HG03135 (cell line): ENCODE measurements around the gene PARD3B.

ENCODE experiments used
- ATAC-seq: cut with Tn5 transposase; IDR thresholded peaks from one replicate; pipeline ENCODE4 v1.9.1; 2021; ENCODE audit warnings: mild to moderate bottlenecking, moderate library complexity; ENCODE audit not compliant: unreplicated experiment

Gene PARD3B, protein sequence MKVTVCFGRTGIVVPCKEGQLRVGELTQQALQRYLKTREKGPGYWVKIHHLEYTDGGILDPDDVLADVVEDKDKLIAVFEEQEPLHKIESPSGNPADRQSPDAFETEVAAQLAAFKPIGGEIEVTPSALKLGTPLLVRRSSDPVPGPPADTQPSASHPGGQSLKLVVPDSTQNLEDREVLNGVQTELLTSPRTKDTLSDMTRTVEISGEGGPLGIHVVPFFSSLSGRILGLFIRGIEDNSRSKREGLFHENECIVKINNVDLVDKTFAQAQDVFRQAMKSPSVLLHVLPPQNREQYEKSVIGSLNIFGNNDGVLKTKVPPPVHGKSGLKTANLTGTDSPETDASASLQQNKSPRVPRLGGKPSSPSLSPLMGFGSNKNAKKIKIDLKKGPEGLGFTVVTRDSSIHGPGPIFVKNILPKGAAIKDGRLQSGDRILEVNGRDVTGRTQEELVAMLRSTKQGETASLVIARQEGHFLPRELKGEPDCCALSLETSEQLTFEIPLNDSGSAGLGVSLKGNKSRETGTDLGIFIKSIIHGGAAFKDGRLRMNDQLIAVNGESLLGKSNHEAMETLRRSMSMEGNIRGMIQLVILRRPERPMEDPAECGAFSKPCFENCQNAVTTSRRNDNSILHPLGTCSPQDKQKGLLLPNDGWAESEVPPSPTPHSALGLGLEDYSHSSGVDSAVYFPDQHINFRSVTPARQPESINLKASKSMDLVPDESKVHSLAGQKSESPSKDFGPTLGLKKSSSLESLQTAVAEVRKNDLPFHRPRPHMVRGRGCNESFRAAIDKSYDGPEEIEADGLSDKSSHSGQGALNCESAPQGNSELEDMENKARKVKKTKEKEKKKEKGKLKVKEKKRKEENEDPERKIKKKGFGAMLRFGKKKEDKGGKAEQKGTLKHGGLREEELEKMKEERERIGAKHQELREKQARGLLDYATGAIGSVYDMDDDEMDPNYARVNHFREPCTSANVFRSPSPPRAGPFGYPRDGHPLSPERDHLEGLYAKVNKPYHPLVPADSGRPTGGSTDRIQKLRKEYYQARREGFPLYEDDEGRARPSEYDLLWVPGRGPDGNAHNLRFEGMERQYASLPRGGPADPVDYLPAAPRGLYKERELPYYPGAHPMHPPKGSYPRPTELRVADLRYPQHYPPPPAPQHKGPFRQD (N-terminal part only)

DNA sequence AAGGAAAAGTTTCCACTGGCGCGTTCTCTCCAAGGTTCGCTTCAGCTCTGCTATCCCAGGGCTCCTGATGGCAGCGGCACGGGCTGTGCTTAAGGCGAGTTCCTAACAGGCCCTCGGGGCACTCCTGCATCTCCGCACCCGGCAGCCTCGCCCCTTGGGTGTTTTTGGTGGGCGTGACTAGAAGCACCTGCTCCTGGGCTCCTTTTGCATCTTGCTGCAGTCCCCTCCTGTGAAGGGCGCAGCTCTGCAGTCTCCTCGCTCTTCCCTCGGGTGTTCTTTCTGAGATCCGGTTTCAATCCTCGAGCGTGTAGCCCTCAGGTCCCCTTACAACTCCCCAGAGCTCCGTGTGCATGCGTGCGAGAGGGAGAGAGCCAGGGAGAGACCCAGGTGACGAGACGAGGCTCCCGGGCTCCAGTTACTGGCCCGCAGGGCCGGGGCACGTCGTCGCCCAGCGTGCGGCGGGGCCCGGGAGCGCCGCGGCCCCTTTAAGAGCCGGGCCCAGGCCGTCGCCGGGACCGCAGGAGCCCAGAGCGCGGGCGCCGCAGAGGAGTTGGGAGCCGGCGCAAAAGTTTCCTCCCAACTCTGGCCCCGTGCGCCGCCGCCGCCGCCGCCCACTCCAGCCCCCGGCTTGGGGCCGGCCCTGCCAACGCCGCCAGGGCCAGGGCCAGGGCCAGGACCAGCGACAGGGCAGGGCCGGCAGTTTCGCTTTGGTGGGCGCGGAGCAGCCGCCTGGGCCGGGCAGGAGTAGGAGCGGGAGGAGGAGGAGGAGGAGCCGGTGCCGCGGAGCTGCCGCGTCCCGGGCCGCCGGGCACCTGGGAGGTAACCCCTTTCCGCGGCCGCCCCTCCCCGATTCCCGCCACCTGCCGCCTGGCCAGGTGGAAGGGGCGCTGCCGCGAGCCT, at the start of gene PARD3B:
Gene PARD3B, plus strand, starts transcription at position 515 of the 900 bp plus-strand sequence. CDS start 525 bp downstream, outside the sequence.
- no peak for ATAC-seq

DNA sequence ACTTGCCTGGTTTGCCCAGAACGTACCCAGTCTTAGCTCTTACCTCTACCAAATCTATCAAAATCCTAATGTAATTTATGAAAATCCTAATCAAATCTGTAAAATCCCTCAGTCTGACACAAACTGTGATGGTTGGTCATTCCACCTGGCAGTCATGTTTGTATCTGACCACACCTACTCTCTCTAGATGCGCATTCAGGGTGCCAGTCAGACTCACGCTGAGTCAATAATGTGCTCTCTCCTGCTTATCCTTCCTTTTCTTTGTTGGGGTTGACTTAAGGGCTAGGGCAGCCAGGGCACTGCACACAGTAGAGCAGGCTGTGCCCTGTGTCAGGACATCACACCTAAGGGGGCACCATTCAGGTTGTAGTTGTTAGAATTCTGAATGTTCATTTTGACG, 48.5 kb upstream of the PARD3B start:
- ATAC-seq: no peak

DNA sequence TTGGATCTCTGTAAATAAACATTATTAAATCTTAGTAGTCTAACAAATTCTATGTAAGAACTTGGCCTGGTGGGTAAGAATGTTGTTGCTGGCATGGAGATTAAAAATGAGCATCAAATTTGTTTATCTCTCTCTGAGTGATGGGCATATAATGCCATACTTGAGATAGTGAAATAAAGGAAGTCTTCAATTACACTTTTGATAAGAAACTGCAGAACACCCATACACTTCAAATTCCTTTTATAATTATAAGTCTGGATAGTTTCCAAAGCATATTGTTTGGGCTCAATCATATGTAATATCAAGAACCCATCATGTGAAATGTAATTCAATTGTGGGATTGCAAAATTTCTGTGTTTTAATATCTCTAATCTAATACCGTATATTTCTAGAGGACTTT, 47.4 kb upstream of the PARD3B start:
- no peak for ATAC-seq

DNA sequence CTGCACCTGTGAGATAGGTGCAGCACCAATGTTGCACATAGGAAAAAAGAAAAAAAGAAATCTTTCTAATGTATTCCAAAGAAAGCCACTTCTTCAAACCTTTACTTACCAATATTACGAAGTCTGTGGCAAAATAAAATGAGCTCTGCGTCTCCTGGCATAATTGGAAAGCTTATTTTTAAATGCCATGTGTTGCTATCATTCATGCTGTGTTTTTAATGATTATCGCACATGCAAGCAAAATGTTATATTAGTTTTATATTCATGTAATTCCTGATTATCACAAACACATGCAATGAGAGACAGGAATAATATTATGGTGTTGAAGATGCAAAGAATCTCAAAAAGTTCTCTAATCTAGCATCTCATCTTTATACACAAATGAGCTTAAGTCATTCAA, 47.0 kb upstream of the PARD3B start:
- no peak for ATAC-seq

DNA sequence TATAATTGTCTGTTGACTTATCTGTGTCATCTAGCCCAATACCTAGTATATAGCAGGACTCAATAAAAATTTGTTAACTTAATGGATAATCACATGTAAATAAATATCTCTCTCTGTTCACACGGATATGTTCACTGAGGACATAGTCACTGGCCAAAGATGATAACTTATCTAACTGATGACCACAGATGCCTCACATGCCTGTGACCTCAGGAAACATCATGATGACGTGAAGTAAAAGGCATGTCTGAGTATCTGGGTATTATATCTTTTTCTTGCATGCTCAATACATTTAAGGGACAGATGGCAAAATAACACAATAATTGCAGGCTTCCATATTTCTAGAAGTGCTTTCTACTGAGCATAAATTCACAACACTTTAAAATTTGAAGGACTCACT, 41.4 kb upstream of the PARD3B start:
- ATAC-seq: no peak

DNA sequence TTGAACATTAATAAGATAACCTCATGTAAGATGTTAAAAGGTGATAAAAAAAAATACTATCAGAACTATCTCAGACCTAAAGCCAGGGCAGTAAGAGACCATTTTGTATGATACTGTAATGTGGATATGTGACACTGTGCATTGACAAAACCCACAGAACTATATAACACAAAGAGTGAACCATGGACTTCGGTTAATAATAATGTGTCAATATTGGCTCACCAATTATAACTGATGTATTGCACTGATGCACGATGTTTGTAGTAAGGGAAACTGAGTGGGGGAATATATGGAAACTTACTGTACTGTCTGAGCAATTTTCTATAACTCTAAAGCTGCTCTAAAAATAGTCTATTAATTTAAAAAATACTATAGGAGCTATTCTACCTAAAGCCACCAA, 40.7 kb upstream of the PARD3B start:
- no peak for ATAC-seq

DNA sequence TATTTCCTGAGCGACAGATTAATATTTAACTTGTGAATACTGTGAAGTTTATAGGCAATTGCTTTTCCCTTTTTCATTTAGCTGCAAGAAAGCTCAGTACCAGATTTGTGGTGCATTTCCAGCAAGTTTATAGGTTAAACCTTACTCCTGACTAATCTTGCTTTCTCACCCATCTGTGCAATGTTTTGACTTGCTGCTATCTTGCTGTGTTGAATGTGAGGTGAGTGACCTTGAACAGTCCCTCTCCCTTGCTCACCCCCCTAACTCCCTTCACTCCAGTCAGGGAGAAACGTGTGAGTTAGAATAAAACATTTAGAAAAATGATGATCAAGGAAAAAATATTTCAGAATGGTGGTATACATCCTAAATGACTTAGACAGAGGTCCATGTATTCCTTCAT, 39.8 kb upstream of the PARD3B start:
- ATAC-seq: no peak

DNA sequence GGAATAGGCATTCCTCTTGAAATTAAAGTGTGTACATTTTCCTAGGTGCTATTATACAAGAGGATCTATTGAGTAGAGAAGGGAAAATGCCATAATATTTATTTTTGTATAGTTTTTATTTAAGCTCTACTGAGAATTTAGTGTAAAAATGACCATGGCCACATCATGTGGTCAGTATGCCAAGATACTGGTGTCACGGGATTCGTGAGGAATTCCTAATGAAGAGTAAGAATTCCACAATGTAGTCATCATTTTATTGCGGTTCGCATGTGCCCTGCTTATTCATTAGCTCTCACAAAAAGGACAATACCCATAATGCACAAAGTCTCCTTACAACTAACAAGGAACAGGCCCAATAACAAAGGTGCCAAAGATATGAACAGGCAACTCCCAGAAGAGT, 39.3 kb upstream of the PARD3B start:
- ATAC-seq: no peak

DNA sequence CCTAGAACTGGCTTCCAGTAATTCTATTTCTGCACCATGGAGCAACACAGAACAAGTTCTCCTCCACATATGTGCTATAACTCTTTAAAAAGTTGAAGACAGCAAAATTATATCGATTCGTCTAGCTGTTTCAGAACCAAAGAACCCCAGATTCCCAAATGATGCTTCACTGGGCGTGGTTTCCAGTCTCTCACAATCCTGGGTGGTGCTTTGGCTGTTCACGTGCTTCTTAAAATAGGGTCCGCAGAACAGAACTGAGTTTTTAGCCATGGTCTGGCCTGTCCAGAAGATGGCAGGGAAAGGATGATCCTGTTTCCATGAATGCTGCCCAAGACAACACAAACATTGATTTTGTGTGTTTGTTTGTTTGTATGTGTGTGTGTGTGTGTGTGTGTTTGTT, 37.6 kb upstream of the PARD3B start:
- no peak for ATAC-seq

DNA sequence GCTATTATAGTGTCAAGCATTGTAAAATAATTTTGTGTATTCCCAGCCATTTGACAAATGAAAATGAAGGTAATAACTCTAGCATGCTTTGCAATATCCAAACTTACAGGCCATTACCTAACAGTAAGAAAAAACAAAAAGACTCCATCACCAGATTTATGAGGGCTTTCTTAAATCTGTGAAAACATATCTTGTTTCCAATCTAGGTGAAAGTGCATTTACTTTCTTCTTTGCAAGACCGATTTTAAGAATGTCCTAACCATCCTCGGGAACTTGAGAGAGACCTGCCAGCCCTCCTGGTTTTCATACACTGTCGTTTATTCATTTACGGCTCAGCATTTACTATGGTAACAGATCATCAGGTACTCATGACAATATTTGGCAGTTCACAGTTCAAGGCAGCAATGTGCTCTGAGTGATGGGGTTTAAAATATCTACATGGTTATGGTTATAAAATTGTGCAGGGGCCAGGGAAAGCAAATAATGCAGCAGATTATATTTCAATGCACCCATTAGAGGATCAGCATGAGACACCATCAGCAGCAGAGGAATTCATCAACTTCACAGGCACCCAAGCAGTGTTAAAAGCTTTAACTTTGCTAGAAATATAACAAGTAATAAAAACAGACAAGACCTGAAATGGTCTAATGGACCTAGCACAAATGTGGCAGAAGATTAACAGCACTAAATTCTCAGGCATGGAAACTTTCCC, 34.4 kb upstream of the PARD3B start:
- ATAC-seq: no peak

DNA sequence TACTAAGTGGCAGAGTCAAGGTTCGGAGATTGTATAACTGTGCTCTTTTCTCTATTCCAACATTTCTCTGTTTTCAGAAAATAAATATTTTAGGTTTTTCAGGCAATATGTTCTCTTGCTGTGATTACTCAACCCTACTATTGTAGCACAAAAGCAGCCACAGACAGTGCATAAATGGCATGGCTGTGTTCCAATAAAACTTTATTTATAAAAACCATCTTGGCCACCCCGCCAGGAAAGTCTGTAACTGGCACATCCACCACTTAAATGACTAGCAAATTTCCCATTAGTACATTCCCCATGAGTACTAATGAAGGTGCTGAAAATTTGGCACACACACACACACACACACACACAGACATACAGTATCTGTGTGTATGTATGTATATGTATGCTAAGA, 30.8 kb upstream of the PARD3B start:
- no peak for ATAC-seq

DNA sequence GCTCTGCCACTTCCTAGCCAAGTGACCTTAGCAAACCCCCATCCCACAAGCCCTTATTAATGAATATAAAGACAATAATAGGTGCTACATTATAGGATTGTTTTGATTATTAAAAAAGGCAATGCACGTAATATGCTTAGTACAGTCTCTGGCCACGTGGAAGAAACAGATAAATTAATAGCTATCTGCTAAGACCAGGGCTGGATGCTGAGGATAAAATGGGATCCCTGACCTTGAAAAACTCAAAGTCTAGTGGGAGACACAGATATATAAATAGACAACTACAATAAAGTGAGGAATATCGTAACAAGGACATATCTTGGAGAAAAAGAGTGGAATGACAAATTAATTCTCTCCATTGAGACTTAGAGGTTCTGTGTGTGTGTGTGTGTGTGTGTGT, 29.9 kb upstream of the PARD3B start:
- ATAC-seq: no peak

DNA sequence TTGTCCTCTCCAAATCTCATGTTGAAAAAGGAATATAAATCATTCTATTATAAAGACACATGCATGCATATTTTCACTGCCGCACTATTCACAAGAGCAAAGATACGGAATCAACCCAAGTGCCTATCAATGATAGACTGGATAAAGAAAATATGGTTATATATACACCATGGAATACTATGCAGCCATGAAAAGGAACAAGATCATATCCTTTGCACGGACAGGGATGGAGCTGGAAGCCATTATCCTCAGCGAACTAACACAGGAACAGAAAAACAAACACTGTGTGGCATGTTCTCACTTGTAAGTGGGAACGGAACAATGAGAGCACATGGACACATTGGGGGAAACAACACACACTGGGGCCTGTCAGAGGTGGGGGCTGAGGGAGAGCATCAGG, 28.1 kb upstream of the PARD3B start:
- ATAC-seq: no peak

DNA sequence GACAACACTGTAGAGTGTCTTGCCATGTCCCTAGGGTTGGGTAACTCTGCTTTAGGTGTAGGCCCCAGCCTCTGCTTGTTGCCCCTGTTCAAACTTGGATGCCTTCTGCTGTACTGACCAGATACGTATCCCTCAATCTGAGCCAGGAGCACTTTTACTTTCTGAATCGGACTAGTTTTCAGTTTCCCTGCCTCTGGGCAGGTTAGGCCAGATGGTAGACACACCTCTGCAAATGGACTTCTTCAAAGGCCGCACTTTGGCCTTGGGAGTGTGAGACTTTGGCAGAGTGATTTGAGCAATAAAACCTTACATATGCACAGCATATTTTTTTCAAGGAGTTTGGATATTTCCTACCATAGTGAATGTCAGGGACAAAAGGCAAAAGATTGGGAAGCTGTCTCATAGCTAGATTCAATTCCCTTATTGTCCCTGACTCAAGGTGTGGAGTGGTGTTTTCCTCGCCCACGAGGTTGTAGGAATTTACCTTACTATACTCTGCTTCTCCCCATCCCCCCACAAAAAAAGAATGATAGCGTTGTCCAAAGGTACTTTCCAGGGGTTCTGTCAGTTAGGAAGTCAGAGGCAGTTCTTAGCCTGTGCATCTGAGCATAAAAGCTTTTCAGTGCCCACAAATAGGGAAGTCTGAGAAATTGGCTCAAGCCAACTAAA, 15.3 kb upstream of the PARD3B start:
- no peak for ATAC-seq

DNA sequence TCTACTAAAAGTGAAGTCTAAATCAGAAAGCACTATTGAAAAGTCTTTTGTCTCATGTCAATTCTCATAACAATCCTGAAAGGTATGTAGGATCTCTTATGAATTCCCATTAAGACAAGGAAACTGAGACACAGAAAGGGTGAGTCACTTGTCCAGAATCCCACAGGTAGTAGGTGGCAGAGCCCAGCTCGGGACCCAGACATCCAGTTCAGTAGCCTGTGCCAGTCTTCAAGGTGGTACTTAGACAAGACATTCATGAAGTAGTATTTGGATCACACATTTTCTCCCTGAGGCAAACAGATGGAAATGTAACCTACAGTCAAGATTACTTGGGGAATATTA, 14.8 kb upstream of the PARD3B start:
- no peak for ATAC-seq

DNA sequence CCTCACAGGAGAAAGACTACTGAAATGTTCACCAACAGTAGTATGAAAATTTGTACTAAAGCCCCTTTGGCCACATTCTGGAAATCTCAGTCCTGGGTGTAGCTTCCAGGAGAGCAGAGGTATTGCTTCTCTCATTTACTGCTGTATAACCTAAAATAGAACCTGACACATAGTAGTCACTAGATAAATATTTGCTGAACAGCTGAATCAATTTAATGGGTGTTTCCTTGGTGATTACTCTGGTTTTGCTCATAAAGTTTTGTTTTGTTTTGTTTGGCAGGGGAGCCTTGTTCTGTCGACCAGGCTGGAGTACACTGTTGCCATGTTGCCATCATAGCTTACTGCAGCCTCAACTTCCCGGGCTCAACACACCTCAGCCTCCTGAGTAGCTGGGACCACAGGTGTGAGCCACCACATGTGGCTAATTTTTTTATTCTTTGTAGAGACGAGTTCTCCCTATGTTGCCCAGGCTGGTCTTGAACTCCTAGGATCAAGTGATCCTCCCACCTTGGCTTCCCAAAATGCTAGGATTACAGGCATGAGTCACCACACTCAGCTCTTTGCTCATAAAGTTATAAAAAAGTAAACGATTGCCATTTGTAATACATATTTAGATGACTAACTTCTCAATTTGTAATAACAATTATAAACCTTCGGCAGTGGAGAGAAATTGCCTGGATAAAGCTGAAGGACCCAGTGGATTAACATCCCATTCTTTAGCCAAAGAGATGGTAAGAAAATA, 11.5 kb upstream of the PARD3B start:
- no peak for ATAC-seq

DNA sequence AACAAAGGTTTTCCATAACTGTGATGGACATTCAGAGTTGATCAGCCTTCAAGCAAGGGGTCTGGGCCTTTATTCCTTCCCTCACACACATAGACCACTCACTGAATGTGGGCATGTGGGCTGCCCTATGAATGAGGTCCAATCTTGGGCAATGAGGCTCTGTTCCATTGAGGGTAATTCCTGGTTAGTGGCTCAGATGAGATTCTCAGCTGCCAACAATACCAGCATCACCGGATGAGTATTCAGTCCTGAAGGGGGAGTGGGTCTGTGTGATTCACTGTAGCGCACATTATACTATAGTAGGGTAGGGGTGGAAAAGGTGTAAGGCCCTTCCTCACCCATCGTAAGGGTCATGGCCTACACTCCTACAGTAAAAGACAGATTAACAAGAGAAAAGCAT, 9.9 kb upstream of the PARD3B start:
- no peak for ATAC-seq

DNA sequence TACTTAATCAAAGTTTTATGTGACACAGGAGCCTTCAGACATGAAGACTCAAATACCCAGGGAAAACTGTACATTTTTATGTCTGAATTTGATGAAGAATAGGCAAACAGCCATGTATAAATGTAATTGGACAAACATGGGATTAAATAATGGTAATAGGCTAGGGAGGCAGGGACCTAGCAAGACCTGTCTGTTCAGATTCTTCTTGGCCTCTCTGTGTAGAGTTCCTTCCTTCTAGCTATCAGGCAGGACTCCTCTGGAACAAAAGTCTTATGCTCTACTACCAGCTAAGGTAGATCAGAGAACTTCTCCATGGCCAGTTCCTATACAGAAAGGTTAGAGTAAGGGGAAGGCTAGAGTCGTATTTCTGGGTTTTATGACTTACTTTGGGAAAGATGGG, 9.5 kb upstream of the PARD3B start:
- ATAC-seq: no peak
